ENCODE measurements around the gene CD52. TPM values are rescaled to one million over a fixed set of nuclear protein-coding genes. Genes with fewer than 3 reads are reported as not detected.

CD52 gene
- total RNA-seq, 1 experiment from 2014 or later: not detected

DNA sequence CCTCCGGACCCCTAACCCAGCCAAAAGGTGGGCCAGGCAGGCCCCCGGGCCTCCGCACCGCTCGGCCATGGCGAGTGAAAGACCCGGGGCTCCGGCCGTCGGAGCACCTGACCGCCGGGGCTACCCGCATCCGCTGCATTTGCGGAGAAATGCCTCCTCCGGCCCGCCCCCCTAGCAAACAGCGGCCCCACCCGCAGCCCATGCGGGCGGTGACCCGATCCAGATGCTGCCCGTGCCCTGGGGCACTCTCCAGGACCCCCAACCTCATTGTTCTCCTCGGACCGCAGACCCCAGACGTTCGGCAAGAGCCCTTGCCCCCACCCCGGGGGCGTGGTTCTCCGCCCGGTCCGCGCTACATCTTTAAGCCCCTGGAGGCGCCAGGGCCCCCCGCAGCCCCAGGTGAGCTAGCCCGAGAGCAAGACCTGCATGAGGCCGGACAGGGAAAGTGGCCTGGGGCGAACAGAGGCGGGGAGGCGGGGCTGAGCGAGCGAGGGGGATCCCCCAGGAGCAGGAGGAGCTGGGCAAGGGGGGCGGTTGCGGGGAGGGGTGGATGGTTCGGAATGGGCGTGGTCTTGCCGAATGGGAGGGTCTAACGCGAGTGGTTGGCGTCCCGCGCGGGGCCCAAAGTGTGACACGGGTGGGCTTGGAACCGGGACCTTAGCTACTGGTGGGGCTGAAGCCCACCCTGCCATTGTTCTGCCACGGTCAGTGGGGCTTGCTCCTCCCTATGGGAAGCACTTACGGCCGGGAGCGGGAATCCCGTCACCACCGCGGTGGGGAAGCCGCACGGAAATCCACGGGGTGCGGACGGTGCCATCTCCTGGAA lies 42.4 kb downstream of the CD52 start:
- H3K9me3 ChIP-seq (ENCODE audit: low read depth, low read length, poor library complexity, severe bottlenecking): no peaks in the 10 kb centered on the region
- no peaks in the 10 kb centered on the region for H3K4me1 ChIP-seq (ENCODE audit: insufficient read depth, low read length, poor library complexity, severe bottlenecking)
- TF ChIP-seq, protein P1, sequence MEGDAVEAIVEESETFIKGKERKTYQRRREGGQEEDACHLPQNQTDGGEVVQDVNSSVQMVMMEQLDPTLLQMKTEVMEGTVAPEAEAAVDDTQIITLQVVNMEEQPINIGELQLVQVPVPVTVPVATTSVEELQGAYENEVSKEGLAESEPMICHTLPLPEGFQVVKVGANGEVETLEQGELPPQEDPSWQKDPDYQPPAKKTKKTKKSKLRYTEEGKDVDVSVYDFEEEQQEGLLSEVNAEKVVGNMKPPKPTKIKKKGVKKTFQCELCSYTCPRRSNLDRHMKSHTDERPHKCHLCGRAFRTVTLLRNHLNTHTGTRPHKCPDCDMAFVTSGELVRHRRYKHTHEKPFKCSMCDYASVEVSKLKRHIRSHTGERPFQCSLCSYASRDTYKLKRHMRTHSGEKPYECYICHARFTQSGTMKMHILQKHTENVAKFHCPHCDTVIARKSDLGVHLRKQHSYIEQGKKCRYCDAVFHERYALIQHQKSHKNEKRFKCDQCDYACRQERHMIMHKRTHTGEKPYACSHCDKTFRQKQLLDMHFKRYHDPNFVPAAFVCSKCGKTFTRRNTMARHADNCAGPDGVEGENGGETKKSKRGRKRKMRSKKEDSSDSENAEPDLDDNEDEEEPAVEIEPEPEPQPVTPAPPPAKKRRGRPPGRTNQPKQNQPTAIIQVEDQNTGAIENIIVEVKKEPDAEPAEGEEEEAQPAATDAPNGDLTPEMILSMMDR (conservative IDR thresholded peaks at IDR 0.05; ENCODE audit: low read depth, low read length): no peak
- no peak for TF ChIP-seq EZH2 (IDR thresholded peaks at IDR 0.05; ENCODE audit: borderline replicate concordance, low read depth, low read length, poor library complexity, severe bottlenecking)
- no peak overlapping the region for H3K27ac ChIP-seq (ENCODE audit: low read depth, low read length, poor library complexity, severe bottlenecking)
- BruUV-seq (replicated peaks): no TSS peak
- peak overlapping the region; percentile 39 for H3K4me3 ChIP-seq (ENCODE audit: low read depth, low read length, poor library complexity, severe bottlenecking)
- no peaks in the 10 kb centered on the region for H3K36me3 ChIP-seq (ENCODE audit: insufficient read depth, low read length, poor library complexity, severe bottlenecking)
- no peak for DNase-seq (ENCODE audit: low spot score)
- intact Hi-C loops (cut with micrococcal nuclease; ENCODE audit: unreplicated experiment): no loop called here
- ChIA-PET CTCF (no interaction called here), POLR2A (ENCODE audit: low non-redundant PET) (interaction anchor here (0.7 kb wide), 1 partner anchor 18 kb away, joined by 3 read pairs; no protein-coding TSS in a partner anchor)
- peaks cover 29% of the 10 kb centered on the region for H3K27me3 ChIP-seq (replicated peaks; ENCODE audit: insufficient read depth, low read depth, low read length, poor library complexity)

GRCh38 chr1:26360807-26361604 lies 43.2 kb downstream of the CD52 start:
- intact Hi-C loops (cut with micrococcal nuclease; ENCODE audit: unreplicated experiment): no loop called here
- peak overlapping the region; percentile 39 for H3K4me3 ChIP-seq (ENCODE audit: low read depth, low read length, poor library complexity, severe bottlenecking)
- no peaks in the 10 kb centered on the region for H3K9me3 ChIP-seq (ENCODE audit: low read depth, low read length, poor library complexity, severe bottlenecking)
- H3K27me3 ChIP-seq (replicated peaks; ENCODE audit: insufficient read depth, low read depth, low read length, poor library complexity): peaks cover 29% of the 10 kb centered on the region
- no peaks in the 10 kb centered on the region for H3K4me1 ChIP-seq (ENCODE audit: insufficient read depth, low read length, poor library complexity, severe bottlenecking)
- DNase-seq (ENCODE audit: low spot score): no peak
- H3K36me3 ChIP-seq (ENCODE audit: insufficient read depth, low read length, poor library complexity, severe bottlenecking): no peaks in the 10 kb centered on the region
- no TSS peak for BruUV-seq (replicated peaks)
- H3K27ac ChIP-seq (ENCODE audit: low read depth, low read length, poor library complexity, severe bottlenecking): no peak overlapping the region
- TF ChIP-seq, protein P1 (conservative IDR thresholded peaks at IDR 0.05; ENCODE audit: low read depth, low read length): no peak
- TF ChIP-seq EZH2 (IDR thresholded peaks at IDR 0.05; ENCODE audit: borderline replicate concordance, low read depth, low read length, poor library complexity, severe bottlenecking): no peak
- POLR2A ChIA-PET (ENCODE audit: low non-redundant PET): no interaction called here
- CTCF ChIA-PET: interaction anchor here (1.3 kb wide), 1 partner anchor 56 kb away, joined by 4 read pairs; no protein-coding TSS in a partner anchor

GRCh38 chr1:26361605-26362122 lies 43.9 kb downstream of the CD52 start:
- intact Hi-C loops (cut with micrococcal nuclease; ENCODE audit: unreplicated experiment): no loop called here
- POLR2A ChIA-PET (ENCODE audit: low non-redundant PET): no interaction called here
- Histone ChIP-seq H3K27ac (ENCODE audit: low read depth, low read length, poor library complexity, severe bottlenecking) (no peak overlapping the region), H3K9me3 (ENCODE audit: low read depth, low read length, poor library complexity, severe bottlenecking) (no peaks in the 10 kb centered on the region), H3K4me1 (ENCODE audit: insufficient read depth, low read length, poor library complexity, severe bottlenecking) (no peaks in the 10 kb centered on the region), H3K27me3 (replicated peaks; ENCODE audit: insufficient read depth, low read depth, low read length, poor library complexity) (peaks cover 29% of the 10 kb centered on the region), H3K4me3 (ENCODE audit: low read depth, low read length, poor library complexity, severe bottlenecking) (no peak overlapping the region), H3K36me3 (ENCODE audit: insufficient read depth, low read length, poor library complexity, severe bottlenecking) (no peaks in the 10 kb centered on the region)
- TF ChIP-seq EZH2 (IDR thresholded peaks at IDR 0.05; ENCODE audit: borderline replicate concordance, low read depth, low read length, poor library complexity, severe bottlenecking): no peak
- TF ChIP-seq, protein P1 (conservative IDR thresholded peaks at IDR 0.05; ENCODE audit: low read depth, low read length): no peak
- no peak for DNase-seq (ENCODE audit: low spot score)
- CTCF ChIA-PET: interaction anchor here (1.3 kb wide), 1 partner anchor 55 kb away, joined by 4 read pairs; no protein-coding TSS in a partner anchor
- BruUV-seq (replicated peaks): no TSS peak

All from A673 (cell line).